H1 (cell line): ENCODE results near the gene PCNA.

Source experiments
- CHD1 ChIP-seq: IDR thresholded peaks from 2 replicates; pipeline ENCODE4 v1.6.1; 2012; ENCODE audit warnings: low read depth, low read length, improper control_type of control experiment
- EGR1 ChIP-seq: IDR thresholded peaks from 2 replicates; pipeline ENCODE4 v1.6.1; 2011; ENCODE audit warnings: low read depth, low read length, borderline replicate concordance
- EP300 ChIP-seq, 2 experiments: IDR thresholded peaks; 1 replicate in 1 of 2; 2 replicates in 1 of 2; pipeline ENCODE4 v1.6.1; 2011 to 2012; ENCODE audit warnings: low read depth in 2 of 2, low read length in 2 of 2, mild to moderate bottlenecking in 2 of 2, borderline replicate concordance in 1 of 2, inconsistent platforms in 1 of 2, moderate library complexity in 1 of 2
- EZH2 ChIP-seq: fragments of 200-600 bp; sonication (generic); IDR thresholded peaks from 2 replicates; pipeline ENCODE4 v1.7.1; 2012; ENCODE audit warnings: low read depth, mild to moderate bottlenecking, moderate library complexity, low read length, inconsistent platforms; ENCODE audit not compliant: severe bottlenecking
- KDM5A ChIP-seq: fragments of 200-600 bp; IDR thresholded peaks from 2 replicates; pipeline ENCODE4 v1.7.1; 2012; ENCODE audit warnings: mild to moderate bottlenecking, low read length, inconsistent platforms, mixed read lengths
- POLR2AphosphoS5 ChIP-seq: IDR thresholded peaks from 2 replicates; pipeline ENCODE4 v1.6.1; 2011; ENCODE audit warnings: low read depth, low read length
- RAD21 ChIP-seq, 2 experiments: IDR thresholded peaks in 1 of 2; conservative IDR thresholded peaks in 1 of 2; 2 replicates each; pipeline ENCODE4 v1.6.1; 2011; ENCODE audit warnings: low read depth in 2 of 2, low read length in 2 of 2, improper control_type of control experiment in 1 of 2, inconsistent platforms in 1 of 2, mild to moderate bottlenecking in 1 of 2, moderate library complexity in 1 of 2
- SIX5 ChIP-seq: IDR thresholded peaks from 2 replicates; pipeline ENCODE4 v1.6.1; 2011; ENCODE audit warnings: mild to moderate bottlenecking, low read depth, low read length
- SRF ChIP-seq: IDR thresholded peaks from 2 replicates; pipeline ENCODE4 v1.6.1; 2011; ENCODE audit warnings: mild to moderate bottlenecking, low read depth, low read length, moderate library complexity
- TAF1 ChIP-seq: IDR thresholded peaks from 2 replicates; pipeline ENCODE4 v1.6.1; 2011; ENCODE audit warnings: mild to moderate bottlenecking, low read depth, low read length
- TF ChIP-seq, protein P1 (sequence below), 3 experiments: IDR thresholded peaks; 1 replicate in 2 of 3; 2 replicates in 1 of 3; pipeline versions ENCODE4 v1.5.1 to v1.6.1; 2011; ENCODE audit warnings: low read length in 3 of 3, mild to moderate bottlenecking in 3 of 3, inconsistent platforms in 2 of 3, low read depth in 1 of 3, moderate library complexity in 1 of 3; ENCODE audit not compliant: insufficient read depth in 1 of 3; ENCODE audit errors: control extremely low read depth in 1 of 3
- TF ChIP-seq, protein P2 (sequence below): IDR thresholded peaks from 2 replicates; pipeline ENCODE4 v1.6.1; 2012; ENCODE audit warnings: inconsistent platforms

DNA sequence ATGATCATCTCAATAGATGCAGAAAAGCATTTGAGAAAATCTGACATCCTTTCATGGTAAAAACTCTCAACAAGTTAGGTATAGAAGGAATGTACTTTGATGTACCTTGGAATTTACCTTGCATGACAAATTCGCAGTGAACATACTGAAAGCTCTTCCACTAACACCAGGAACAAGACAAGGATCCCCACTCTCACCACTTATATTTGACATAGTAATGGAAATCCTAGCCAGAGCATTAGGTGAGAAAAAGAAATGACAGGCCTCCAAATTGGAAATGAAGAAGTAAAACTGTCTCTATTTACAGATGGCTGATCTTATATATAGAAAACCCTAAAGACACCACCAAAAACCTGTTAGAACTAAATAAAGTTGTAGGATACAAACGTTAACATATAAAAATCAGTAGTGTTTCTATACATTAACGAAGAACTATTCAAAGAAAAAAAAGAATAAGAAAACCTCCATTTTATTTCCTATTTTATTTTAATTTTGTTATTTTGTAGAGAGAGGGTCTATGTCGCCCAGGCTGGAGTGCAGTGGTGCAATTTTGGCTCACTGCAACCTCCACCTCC lies 26.9 kb downstream of the PCNA start:
- TF ChIP-seq, protein P1, sequence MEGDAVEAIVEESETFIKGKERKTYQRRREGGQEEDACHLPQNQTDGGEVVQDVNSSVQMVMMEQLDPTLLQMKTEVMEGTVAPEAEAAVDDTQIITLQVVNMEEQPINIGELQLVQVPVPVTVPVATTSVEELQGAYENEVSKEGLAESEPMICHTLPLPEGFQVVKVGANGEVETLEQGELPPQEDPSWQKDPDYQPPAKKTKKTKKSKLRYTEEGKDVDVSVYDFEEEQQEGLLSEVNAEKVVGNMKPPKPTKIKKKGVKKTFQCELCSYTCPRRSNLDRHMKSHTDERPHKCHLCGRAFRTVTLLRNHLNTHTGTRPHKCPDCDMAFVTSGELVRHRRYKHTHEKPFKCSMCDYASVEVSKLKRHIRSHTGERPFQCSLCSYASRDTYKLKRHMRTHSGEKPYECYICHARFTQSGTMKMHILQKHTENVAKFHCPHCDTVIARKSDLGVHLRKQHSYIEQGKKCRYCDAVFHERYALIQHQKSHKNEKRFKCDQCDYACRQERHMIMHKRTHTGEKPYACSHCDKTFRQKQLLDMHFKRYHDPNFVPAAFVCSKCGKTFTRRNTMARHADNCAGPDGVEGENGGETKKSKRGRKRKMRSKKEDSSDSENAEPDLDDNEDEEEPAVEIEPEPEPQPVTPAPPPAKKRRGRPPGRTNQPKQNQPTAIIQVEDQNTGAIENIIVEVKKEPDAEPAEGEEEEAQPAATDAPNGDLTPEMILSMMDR (IDR thresholded peaks at IDR 0.05; ENCODE audit: control extremely low read depth in 1 of 3, insufficient read depth in 1 of 3, low read depth in 1 of 3, low read length in 3 of 3), result no peak
- TF ChIP-seq EZH2 (no peak), TAF1 (no peak), SIX5 (no peak), POLR2AphosphoS5 (no peak), EP300 (IDR thresholded peaks at IDR 0.05; ENCODE audit: borderline replicate concordance in 1 of 2, low read depth in 2 of 2, low read length in 2 of 2) (no peak), RAD21 (IDR thresholded peaks at IDR 0.05 in 1 of 2, conservative IDR thresholded peaks at IDR 0.05 in 1 of 2; ENCODE audit: low read depth in 2 of 2, low read length in 2 of 2) (no peak), CHD1 (no peak), SRF (no peak), KDM5A (no peak), EGR1 (no peak)
- TF ChIP-seq, protein P2, sequence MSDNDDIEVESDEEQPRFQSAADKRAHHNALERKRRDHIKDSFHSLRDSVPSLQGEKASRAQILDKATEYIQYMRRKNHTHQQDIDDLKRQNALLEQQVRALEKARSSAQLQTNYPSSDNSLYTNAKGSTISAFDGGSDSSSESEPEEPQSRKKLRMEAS, result no peak
